ENCODE data around the gene SLX4. TPM values are rescaled to one million over a fixed set of nuclear protein-coding genes. Genes with fewer than 3 reads are reported as not detected.

The SLX4 gene
- total and polyA plus RNA-seq, 2 donors (not counting 3 experiments of a cell fraction or from before 2014, with no cell fraction given), result 2.9 to 8.9 TPM

DNA sequence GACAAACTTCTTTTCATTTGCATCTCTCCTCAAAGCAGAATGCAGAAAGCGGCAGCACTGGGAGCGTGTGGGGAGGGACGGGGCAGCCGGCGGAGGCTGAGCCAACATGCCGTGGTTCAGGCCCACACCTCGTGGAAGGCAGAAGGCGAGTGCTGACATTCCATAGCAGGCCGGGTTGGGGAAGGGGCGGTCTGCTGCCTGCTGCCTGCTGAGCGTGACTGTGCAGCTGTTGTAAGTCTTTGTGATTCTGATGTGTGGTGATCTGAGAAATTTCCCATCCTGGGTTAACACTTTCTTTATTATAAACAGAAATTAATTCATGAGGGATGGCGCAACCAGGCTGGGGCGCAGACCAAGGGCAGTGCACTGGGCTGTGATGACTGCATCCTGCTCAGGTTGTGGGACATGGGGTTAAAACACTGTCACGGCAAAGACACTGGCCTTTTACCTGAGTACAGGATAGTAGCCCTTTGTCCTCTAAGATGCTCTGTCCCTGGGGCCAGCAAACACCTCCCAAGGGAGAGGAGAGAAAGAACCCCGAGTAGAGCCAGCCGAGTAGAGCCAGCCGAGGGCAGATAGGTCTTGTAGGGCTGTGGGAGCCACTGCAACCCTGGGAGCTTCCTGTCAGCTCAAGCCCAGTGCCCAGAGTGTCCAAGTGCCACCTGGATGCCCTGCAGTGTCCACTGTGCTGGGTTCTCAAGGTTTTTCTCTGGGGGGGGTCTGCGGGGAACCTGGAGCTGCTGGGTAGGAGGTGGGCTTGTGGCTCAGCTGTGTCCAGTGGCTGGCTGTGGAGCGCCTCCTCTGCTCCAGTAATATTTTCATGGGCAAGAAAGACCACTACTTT, 34.3 kb upstream of the SLX4 start:
- intact Hi-C loops (cut with micrococcal nuclease), result no loop called here
- TF ChIP-seq FOS (IDR thresholded peaks at IDR 0.05; ENCODE audit: borderline replicate concordance, insufficient read depth, low read length) (no peak), JUN (IDR thresholded peaks at IDR 0.05; ENCODE audit: borderline replicate concordance, insufficient read depth, insufficient read length, low read depth) (no peak), POLR2A (IDR thresholded peaks at IDR 0.05; ENCODE audit: low read depth, low read length) (no peak), EZH2 (IDR thresholded peaks at IDR 0.05; ENCODE audit: borderline replicate concordance, low read depth, low read length, severe bottlenecking) (no peak), CTCF (IDR thresholded peaks at IDR 0.05; ENCODE audit: extremely low read depth in 1 of 2, insufficient read depth in 1 of 2, low read depth in 1 of 2, low read length in 2 of 2) (no peak), GATA2 (IDR thresholded peaks at IDR 0.05; ENCODE audit: insufficient read depth, insufficient read length, low read depth, low read length) (no peak), POLR2AphosphoS5 (IDR thresholded peaks at IDR 0.05; ENCODE audit: insufficient read depth, low read depth, low read length) (no peak), MYC (IDR thresholded peaks at IDR 0.05; ENCODE audit: low read depth, low read length) (no peak)
- TF ChIP-seq, protein P1, sequence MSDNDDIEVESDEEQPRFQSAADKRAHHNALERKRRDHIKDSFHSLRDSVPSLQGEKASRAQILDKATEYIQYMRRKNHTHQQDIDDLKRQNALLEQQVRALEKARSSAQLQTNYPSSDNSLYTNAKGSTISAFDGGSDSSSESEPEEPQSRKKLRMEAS (IDR thresholded peaks at IDR 0.05; ENCODE audit: insufficient read depth, insufficient read length), result no peak
- no peak overlapping the region for H3K27ac ChIP-seq (ENCODE audit: insufficient read depth, low read depth, low read length)
- peaks cover 9% of the 10 kb centered on the region for H3K4me1 ChIP-seq (ENCODE audit: control insufficient read depth, extremely low read depth, insufficient read depth, low read length)
- CTCF ChIA-PET, result interaction anchor here (0.9 to 1.5 kb wide), 5 partner anchors 8 to 135 kb away, joined by 3 to 4 read pairs (median 4); no protein-coding TSS in a partner anchor
- FAIRE-seq (no peak), DNase-seq (ENCODE audit: low read depth, low spot score) (no peak)
- no peak overlapping the region for H3K4me2 ChIP-seq (ENCODE audit: insufficient read depth, low read length)
- H3K9me3 ChIP-seq (replicated peaks; ENCODE audit: control insufficient read depth, insufficient read depth, low read length), result no peaks in the 10 kb centered on the region
- H3K9ac ChIP-seq (replicated peaks; ENCODE audit: extremely low read depth, insufficient read depth, low read length), result no peak overlapping the region
- no peaks in the 10 kb centered on the region for H3K79me2 ChIP-seq (ENCODE audit: control insufficient read depth, insufficient read depth, low read length)
- no peaks in the 10 kb centered on the region for H3K27me3 ChIP-seq (ENCODE audit: control insufficient read depth in 2 of 2, insufficient read depth in 2 of 2, low read length in 2 of 2)
- no peaks in the 10 kb centered on the region for H3K9me1 ChIP-seq (replicated peaks; ENCODE audit: control insufficient read depth, extremely low read depth, insufficient read depth, low read length)
- peaks cover 0 to 2% of the 10 kb centered on the region in 2 experiments for H3K36me3 ChIP-seq (ENCODE audit: control insufficient read depth in 2 of 2, extremely low read depth in 1 of 2, insufficient read depth in 2 of 2, low read length in 2 of 2)
- H3K4me3 ChIP-seq (replicated peaks in 1 of 3; ENCODE audit: insufficient read depth in 1 of 3, low read depth in 1 of 3, low read length in 3 of 3), result no peak overlapping the region
- POLR2A ChIA-PET, result no interaction called here
- no peak overlapping the region for H2AFZ ChIP-seq (ENCODE audit: low read depth, low read length)
- no TSS peak for BruUV-seq (replicated peaks)
- no peaks in the 10 kb centered on the region for H4K20me1 ChIP-seq (replicated peaks; ENCODE audit: control insufficient read depth, extremely low read depth, insufficient read depth, low read length)
- dilution Hi-C loops (cut with MboI; ENCODE audit: extremely low pct_ligation_motif_present, low sequenced_read_pairs), result no loop called here
